Measurements from ENCODE around the gene DNAJC4.
"Not testable (repeated sequence)": the region's sequence is repeated elsewhere in the genome, so short reads cannot be mapped to it uniquely, and the experiment has no call there.

The DNAJC4 gene

DNA sequence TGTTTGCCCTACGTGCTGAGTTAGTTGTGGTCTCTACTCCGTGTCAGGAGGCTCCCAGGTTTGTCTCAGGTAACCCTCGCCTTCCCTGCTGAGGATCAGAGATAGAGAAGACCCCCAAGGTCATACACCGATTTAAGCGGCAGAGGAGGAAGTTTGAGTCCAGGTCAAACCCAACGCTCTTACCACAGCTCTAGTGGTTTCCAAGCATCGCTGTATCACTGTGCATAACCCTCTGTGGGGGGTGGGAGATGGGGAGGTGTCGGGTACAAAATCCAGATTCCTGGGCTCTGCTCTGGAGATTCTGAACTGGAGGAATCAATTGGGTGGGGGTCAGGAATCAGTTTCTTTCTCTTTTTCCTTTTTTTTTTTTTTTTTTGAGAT, 627 bp downstream of the DNAJC4 start:
- no peak for DNase-seq

DNA sequence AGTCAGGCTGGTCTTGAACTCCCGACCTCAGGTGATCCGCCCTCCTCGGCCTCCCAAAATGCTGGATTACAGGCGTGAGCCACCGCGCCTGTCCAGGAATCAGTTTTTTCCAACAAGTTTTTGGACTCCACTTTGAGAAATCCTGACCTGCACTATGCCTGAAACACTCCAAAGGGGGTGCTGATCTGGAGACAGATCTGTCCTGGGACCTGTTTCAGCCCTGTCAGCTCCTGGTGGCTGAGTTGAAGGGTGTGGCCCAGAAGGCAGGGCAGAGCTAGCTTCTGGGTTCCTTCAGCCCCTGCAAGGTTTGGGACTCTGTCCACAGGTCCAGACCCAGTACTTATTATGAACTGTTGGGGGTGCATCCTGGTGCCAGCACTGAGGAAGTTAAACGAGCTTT, 1.2 kb downstream of the DNAJC4 start:
- no peak for DNase-seq

DNA sequence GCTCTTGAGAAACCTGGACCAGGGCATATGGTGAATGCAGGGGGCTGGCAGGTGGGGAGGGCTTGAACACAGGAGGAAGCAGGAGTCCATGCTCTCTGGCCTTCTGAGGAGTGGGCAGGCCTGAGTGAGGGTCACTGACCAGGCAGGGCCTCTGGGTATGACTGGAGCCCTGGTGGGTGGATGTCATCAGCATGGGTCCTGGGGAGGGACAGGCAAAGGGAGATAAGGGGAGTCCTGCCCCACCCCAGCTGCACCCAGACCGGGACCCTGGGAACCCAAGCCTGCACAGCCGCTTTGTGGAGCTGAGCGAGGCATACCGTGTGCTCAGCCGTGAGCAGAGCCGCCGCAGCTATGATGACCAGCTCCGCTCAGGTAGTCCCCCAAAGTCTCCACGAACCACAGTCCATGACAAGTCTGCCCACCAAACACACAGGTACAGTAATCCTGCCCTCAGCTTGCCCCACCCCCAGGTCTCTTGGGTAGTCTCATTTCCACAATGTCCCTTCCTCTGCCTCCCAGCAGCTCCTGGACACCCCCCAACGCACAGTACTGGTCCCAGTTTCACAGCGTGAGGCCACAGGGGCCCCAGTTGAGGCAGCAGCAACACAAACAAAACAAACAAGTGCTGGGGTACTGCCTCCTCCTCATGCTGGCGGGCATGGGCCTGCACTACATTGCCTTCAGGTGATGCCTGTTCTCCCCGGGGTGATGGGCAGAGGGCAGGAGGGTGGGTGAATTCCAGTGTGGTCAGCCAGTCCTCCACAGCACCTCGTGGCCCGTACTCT, 2.0 kb downstream of the DNAJC4 start:
- no peak for DNase-seq

DNA sequence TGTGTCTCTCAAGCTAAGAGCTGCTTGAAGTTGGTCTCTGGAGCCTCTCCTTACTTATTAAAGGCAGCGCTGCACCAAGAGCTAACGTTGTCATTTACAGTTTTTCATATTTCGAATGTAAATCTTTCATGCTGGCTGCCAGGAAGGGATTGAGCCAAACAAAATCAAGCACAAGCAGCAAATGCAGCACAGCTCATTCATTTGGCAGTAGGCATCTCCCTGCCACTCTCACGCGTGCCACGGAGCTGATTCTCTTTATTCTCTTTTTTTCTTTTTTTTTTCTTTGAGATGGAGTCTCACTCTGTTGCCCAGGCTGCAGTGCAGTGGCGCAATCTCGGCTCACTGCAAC, 2.6 kb downstream of the DNAJC4 start:
- DNase-seq, result no peak

DNA sequence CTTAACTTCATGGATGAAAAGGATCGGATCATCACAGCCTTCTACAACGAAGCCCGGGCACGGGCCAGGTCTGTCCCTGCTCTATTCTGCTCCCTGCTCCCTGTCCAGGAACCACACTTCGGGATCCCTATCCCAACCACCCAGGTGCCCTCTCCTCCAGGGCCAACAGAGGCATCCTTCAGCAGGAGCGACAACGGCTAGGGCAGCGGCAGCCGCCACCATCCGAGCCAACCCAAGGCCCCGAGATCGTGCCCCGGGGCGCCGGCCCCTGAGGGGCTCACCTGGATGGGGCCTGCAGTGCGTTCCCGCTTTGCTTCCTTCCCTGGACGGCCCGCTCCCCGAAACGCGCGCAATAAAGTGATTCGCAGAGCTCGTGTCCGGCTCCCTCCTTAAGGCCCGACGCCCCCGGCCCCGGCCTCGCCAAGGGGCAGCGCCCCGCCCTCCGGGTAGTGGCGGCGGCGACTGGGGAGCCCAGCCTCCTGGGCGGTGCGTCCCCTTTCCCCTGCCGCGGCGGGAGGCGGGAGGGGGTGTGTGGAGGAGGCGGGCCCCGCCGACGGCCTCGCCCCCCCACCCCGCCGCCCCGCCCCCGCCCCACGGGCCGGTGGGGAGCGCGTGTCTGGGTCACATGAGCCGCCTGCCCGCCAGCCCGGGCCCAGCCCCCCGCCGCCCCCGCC, 3.7 kb downstream of the DNAJC4 start, which contains the start of gene VEGFB:
TSS of gene VEGFB (plus strand) at position 672 of the 674 bp plus-strand sequence. CDS start 250 bp downstream, outside the sequence.
- DNase-seq, result no peak

DNA sequence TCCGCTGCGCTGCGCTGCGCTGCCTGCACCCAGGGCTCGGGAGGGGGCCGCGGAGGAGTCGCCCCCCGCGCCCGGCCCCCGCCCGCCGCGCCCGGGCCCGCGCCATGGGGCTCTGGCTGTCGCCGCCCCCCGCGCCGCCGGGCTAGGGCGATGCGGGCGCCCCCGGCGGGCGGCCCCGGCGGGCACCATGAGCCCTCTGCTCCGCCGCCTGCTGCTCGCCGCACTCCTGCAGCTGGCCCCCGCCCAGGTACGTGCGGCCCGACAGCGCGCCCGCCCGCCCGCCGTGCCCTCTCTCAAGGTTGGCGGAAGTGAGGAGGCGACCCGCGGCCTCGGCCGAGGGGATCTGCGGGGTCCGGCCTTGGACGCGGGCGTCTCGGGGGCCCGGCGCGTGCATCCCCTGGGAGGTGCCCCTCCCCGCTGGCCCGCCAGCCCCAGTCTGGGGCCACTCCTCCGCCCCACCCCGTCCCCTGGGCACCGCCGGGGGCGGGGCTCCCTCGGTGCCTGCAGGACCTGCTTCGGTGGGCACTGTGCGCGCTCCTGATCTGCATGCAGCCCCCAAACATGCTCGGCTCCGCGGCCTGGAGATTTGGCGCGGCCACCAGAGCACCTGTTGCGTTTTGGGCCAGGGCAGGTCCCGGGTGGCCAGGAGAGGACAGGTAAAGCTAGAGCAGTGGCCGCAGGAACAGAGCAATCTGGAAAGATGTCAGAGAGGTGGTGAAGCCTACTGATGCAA, 4.5 kb downstream of the DNAJC4 start:
- DNase-seq, result no peak

DNA sequence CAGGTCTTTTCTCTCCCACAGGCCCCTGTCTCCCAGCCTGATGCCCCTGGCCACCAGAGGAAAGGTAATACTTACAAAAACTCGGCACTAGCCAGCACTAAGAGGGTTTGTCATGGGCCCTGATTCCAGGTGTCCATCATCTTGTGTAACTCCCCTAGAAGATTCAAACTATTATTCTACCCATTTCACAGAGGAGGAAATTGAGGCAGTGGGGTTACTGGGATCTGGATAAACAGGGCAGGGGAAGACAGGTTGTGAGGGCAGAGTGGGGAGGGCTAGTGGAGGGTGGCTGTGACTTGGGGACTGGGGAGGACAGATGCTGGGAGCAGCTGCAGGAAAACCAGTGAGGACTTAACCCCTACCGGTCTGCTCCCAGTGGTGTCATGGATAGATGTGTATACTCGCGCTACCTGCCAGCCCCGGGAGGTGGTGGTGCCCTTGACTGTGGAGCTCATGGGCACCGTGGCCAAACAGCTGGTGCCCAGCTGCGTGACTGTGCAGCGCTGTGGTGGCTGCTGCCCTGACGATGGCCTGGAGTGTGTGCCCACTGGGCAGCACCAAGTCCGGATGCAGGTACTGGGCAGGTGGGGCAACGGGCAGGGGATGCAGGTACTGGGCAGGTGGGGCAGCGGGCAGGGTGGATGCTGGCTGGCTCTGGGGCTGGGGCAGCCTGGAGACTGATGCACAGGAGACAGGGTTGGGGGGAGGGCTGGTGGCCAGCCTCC, 5.3 kb downstream of the DNAJC4 start:
- DNase-seq, result no peak

DNA sequence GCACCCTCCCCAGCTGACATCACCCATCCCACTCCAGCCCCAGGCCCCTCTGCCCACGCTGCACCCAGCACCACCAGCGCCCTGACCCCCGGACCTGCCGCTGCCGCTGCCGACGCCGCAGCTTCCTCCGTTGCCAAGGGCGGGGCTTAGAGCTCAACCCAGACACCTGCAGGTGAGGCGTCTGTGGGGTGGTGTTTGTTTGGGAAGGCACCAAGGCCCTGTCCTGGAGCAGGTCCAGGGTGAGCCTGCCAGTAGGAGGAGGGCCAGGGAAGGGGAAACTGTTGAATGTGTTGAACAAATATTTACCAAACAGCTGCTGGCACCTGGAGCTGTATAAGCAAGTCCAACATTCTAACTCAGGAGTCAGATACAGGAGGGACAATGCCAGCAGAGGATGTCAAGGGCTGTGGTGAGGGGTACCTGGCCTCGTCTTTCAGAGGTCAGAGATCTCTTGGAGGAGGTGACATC, 7.2 kb downstream of the DNAJC4 start:
- DNase-seq, result no peak

DNA sequence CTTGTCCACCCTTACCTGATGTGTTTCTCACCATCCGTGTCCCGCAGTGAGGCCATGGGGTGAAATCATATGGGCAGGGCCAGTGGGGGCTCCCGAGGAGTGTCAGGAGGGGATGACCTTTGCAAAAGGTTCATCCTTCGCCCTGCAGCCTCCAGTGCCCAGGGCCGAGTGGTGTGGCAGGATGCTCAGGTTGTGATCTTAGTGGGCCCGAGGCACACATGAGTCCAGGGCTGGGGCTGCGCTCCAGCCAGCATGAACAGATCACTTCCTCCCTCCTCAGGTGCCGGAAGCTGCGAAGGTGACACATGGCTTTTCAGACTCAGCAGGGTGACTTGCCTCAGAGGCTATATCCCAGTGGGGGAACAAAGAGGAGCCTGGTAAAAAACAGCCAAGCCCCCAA, 7.7 kb downstream of the DNAJC4 start:
- no peak for DNase-seq

DNA sequence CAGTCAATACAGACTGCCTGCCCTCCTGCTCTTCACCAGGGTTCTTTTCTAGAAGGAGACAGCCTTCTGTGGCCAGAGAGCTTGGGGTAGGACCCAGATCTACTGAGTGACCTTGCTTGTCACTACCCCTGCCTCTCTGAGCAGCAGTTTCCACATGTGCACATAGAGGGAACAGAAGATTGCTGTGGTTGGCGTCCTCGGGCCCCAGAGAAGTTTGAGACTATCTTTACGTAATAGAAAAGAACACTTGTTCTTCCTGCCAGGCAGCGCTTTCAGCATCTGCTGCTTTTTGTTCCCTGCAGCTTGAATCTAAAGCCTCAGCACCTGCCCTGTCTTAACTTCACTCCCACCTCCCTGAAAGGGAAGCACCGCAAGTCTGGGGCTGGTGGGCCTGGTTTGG, 8.7 kb downstream of the DNAJC4 start:
- no peak for DNase-seq

DNA sequence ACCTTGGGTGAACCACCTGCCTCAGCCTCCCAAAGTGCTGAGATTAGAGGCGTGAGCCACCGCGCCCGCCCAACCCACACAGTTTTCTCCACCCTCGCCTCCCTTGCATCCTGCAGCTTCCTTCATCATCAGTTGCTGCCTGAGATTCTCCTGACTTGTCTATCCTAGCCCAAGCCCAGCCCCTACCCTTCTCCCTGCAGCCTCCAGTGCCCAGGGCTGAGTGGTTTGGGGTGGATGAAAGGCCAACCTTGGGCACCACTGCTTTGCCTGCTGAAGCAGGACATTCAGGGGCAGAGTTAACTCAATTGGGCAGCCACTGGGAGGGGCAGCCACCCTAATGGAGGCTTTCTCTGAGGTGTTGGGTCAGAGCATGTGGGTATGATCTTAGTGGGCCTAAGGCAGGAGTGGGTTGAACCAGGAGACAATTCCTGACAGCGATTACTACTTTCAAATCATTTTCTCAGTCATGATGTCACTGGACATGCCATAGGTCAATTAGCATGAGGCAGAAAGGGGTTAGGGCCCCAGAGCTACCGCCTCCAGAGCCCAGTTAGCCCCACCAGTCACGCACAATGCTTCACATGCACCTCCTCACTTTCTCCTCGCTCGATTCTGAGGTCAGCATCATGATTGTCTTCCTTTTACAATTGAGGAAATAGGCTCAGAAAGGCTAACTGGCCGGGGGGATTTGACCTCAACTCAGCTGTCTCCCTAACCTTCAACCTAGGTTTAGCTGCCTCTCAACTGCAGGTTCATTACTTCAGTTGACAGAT, 9.5 kb downstream of the DNAJC4 start:
- no peak for DNase-seq

DNA sequence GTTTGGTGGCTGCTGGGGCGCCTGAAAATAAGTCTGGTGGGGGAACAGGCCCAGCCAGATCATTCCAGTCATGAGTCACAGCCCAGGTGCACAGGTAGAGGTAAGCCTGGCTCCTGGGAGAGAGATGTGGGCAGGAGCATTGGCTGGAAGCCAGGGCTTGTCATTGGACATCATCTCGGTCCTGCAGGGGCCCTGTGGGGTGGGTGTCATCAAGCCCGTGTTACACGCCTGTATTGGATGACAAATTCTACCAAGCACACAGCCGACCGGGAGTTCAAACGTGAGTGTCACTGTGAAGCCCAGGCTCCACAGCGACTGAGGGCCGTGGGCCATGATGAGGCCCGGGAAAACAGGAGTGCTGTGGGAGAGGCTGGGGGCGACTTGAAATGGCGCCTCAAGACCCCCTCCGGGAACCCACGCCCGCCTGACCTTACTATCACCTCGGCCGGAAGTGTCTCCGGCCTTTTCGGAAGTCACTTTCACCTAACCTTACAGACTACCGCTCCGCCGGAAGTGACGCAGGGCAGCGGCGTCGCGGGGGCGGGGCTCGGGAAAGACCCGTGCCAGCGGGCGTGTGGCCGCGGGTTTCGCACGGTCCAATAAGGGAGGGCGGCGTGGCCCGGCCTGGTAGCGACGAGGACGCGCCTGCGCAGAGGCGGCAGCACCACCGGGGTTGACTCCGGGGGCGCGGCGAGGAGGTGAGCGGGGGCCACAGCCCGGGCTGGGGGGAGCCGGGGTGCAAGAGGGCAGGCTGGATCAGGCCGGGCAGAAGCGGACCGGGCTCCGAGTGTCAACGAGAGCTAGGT, 10.3 kb downstream of the DNAJC4 start, which contains the start of gene FKBP2:
TSS of gene FKBP2 (plus strand) at position 661 of the 806 bp plus-strand sequence. CDS start 1,293 bp downstream, outside the sequence.
- peak; percentile 97 for DNase-seq

DNA sequence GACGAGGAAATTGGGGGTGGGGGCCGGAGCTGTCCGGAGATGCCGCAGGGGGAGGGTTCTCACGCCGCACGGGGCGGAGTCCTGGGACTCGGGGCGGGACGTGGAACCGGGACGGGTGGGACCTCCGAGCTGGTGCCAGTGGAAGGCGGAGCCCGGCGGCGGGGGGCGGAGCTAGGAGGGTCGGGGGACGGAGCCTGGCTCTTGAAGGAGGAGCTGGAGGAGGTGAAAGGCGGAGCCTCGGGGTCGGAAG, 10.8 kb downstream of the DNAJC4 start:
- DNase-seq, result peak; percentile 100

DNA sequence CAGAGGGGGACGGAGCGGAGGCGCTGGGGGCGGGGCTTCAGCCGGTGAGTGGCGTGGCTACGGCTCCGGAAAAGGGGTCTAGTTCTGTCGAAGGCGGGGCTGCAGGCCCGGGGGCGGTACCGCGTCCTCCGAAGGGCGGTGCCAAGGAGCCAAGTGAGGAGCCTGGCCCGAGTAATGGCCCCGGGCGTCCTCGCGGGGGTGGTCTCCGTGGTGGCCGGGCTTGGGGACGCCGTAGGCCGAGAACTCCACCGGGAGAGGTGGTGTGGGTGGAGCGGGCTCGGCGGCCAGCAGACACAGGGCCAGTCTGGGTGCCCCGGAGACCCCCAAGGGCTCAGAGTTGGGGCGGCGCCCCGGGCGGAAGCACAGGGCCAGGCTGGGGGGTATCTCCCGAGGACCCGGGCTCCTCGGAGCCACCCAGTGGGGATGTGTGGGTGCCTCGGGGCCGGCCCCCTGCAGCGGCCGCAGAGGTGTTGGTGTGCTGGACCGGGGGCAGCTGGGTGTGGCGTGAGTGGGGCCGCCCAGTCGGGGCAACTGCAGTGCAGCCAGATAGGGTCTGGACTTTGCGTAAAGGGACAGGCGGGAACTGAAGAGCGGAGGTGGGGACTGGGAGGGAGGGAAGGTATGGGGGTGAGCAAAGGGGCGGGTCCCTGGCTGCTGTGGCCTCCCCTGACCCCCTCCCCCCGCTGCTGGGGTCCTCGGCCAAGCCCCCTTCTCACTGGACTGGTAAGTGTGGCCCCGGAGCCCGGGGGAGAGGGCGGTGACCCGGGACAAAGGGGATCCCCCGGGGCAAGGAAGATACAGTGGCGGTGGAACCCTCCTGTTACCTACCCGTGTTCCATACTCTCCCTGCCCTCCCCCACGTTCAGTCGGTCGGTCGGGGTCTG, 11.4 kb downstream of the DNAJC4 start:
- DNase-seq, result no peak

DNA sequence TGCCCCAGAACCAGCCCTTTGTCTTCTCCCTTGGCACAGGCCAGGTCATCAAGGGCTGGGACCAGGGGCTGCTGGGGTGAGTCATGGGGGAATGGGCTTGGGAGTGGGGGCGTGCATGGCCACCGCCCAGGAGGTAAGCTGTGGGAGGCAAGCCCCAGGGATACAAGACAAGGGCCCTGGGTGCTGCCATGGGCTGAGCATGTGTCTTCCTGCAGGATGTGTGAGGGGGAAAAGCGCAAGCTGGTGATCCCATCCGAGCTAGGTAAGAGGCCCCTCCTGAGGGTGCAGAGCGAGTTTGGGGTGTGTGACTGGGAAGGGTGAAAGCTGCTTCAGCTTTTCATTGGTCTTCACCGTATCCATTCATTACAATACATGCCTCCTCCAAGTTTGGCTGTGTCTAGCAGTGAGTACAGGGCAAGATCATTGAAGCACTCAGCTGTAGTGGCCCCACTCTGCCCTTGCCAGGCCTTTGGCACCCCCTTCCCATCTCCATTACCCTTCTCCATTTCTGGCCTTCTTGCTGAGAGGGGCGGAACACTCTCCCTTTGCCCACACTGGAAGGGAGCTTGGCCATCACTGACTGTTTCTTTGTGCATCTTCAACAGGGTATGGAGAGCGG, 13.0 kb downstream of the DNAJC4 start:
- no peak for DNase-seq

DNA sequence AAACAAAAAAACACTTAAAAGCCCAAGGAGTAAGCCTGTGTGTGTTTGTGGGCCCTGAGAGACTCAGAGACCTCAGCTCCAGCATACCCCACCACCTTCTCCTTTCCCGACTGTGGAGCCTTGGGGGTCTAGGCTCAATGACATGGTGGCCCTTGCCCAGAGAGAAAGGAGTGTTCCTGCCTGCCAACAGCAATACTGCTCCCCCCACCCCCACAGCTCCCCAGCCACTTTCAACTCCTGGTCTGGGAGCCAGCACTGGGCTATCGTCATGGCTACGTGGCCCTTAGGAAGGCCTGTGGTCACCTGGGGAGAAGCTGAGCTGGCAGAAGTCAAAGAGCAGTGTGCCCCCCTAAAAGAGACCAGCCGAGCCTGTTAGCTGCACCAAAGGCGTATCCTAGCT, 13.8 kb downstream of the DNAJC4 start:
- DNase-seq, result no peak

DNA sequence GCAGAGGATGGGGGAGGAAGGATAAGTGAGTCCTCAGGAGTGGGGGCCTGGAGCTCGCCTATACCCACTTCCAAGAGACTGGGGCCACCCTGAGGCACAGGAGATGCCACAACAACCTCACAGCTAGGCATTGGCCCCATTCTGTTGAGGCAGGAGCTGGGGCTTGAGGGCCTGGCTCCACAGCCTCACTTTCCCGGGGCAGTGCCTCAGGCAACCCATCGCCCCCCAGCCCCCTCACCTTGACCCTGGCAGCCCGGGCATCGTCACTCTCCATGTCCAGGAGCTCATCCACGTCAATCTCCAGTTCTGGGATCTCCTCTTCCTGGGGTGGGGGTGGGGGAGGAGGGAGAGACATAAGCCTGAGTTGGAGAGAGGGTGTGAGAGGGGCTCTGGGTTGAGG, 14.6 kb downstream of the DNAJC4 start:
- no peak for DNase-seq

DNA sequence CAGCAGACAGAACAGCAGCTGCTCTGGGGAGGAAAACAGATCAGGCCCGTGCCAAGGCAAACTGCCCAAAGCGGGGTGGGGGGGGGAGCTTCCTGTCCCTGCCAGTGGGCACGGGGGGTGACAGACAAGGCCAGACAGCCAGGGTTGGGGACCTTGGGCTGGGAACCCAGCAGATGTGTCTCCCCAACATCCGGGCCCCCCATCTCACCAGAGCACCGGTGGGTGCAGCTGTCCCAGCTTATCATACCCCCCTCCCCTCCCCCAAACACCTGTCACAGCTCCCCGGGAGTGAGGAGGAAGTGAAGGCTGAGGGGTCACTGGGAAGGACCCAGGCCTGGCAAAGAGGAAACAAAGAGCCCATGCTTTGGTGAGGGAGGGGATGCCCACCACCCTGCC, 15.1 kb downstream of the DNAJC4 start:
- DNase-seq, result no peak

DNA sequence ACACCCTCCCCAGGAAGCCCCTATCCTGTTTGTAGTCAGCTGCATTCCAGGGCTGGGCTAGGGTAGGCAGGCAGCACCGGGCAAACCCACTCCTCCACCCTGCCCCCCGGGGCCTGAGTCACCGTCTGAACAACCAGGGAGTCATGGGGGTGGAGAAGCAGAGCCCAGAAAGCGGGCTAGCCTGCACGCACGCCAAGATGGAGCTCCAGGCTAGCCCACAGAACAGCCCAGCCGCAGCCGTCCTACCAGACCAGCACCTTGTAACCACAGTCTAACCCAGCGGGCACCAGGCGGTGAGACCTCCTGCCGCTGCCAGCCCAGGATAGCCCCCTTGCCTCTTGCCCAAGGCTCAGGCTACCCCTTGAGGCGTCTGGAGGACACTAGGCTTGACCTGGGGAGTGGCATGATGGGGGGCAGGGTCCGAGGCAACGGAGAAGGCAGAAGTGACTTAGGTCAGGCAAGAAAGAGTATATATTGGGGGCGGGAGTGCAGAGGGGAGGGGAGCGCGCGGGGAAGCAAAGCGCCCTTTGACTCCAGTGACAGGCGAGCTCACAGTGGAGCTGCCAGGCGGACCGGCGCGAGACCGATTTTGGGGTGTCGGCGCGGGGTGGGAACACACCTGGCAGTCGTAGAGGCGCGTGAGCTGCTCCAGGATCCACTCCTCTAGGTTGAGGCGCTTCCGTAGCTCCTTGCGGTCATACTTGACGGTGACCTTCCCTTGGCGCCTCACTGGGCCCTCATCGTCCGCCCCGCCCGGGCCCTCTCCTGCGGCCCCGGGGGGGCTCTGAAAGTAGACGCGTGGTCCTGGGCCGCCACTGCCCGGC, 15.7 kb downstream of the DNAJC4 start:
- peak; percentile 81 for DNase-seq

DNA sequence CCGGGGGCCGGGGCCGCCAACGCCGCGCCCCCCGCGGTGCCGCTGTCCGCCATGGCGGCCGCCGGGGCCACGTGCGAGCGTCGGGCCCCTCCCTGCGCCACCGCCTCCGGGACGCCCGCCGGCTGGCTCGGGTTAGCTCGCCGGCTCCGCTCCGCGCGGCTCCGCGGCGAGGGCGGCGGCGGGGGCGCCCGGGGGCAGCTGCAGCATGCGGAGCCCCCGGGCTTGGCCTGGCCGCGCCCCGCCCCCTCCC, 16.2 kb downstream of the DNAJC4 start:
- DNase-seq, result not testable (repeated sequence)
